ENCODE measurements around the gene F2R.

The F2R gene

GRCh38 chr5:76670508-76670907 lies 45.4 kb upstream of the F2R start:
- ATAC-seq: no peak
- no peak for TF ChIP-seq ESRRG (CRISPR knock-in tag; IDR thresholded peaks at IDR 0.05)
- TF ChIP-seq OSR1 (CRISPR knock-in tag; IDR thresholded peaks at IDR 0.05): no peak
- TF ChIP-seq CREB5 (CRISPR knock-in tag; IDR thresholded peaks at IDR 0.05; ENCODE audit: low read depth): no peak
- no peak for TF ChIP-seq ZNF565 (CRISPR knock-in tag; conservative IDR thresholded peaks at IDR 0.05; ENCODE audit: low read depth)
- TF ChIP-seq GLIS3 (CRISPR knock-in tag; IDR thresholded peaks at IDR 0.05): no peak

DNA sequence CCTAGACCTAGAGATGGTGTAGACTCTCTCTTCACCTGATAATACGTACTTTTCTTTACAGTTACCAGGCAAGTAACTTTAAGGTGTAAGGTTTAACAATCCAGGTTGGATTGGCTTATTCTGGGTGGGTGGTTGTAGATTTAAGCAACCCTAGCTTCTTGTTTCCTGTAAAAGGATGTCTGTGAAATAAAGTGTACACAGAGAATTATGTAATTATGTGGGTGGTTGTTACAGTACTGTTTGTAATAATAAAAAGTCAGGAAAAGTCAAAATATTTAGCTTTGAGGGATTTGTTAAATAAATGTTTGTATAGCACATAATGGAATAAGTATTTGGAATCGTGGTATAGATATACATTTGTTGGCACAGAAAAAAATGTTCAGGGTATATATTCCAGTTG lies 43.7 kb upstream of the F2R start:
- ATAC-seq: no peak
- TF ChIP-seq ZNF565 (CRISPR knock-in tag; conservative IDR thresholded peaks at IDR 0.05; ENCODE audit: low read depth) (no peak), BACH2 (CRISPR knock-in tag; IDR thresholded peaks at IDR 0.05; ENCODE audit: borderline replicate concordance) (no peak), CSDC2 (CRISPR knock-in tag; IDR thresholded peaks at IDR 0.05) (no peak), ZNF8 (CRISPR knock-in tag; IDR thresholded peaks at IDR 0.05) (no peak), TOX (CRISPR knock-in tag; IDR thresholded peaks at IDR 0.05; ENCODE audit: borderline replicate concordance) (no peak), PPARA (CRISPR knock-in tag; IDR thresholded peaks at IDR 0.05; ENCODE audit: borderline replicate concordance) (no peak), ZC3H10 (CRISPR knock-in tag; IDR thresholded peaks at IDR 0.05) (no peak), OSR1 (CRISPR knock-in tag; IDR thresholded peaks at IDR 0.05) (no peak), ZNF70 (CRISPR knock-in tag; IDR thresholded peaks at IDR 0.05) (no peak), RARB (CRISPR knock-in tag; IDR thresholded peaks at IDR 0.05) (no peak), SNAI2 (CRISPR knock-in tag; IDR thresholded peaks at IDR 0.05) (no peak)
- TF ChIP-seq, protein P1, sequence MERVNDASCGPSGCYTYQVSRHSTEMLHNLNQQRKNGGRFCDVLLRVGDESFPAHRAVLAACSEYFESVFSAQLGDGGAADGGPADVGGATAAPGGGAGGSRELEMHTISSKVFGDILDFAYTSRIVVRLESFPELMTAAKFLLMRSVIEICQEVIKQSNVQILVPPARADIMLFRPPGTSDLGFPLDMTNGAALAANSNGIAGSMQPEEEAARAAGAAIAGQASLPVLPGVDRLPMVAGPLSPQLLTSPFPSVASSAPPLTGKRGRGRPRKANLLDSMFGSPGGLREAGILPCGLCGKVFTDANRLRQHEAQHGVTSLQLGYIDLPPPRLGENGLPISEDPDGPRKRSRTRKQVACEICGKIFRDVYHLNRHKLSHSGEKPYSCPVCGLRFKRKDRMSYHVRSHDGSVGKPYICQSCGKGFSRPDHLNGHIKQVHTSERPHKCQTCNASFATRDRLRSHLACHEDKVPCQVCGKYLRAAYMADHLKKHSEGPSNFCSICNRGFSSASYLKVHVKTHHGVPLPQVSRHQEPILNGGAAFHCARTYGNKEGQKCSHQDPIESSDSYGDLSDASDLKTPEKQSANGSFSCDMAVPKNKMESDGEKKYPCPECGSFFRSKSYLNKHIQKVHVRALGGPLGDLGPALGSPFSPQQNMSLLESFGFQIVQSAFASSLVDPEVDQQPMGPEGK (CRISPR knock-in tag; IDR thresholded peaks at IDR 0.05; ENCODE audit: borderline replicate concordance): no peak

- TF ChIP-seq ARNTL (CRISPR knock-in tag; IDR thresholded peaks at IDR 0.05; ENCODE audit: borderline replicate concordance, low read depth) (no peak), TSHZ2 (CRISPR knock-in tag; IDR thresholded peaks at IDR 0.05) (no peak), OSR1 (CRISPR knock-in tag; IDR thresholded peaks at IDR 0.05) (no peak), TCF4 (CRISPR knock-in tag; IDR thresholded peaks at IDR 0.05; ENCODE audit: borderline replicate concordance) (no peak), CSRNP3 (CRISPR knock-in tag; IDR thresholded peaks at IDR 0.05) (no peak), ZFP3 (CRISPR knock-in tag; IDR thresholded peaks at IDR 0.05) (no peak), PPARA (CRISPR knock-in tag; IDR thresholded peaks at IDR 0.05; ENCODE audit: borderline replicate concordance) (no peak), ZNF565 (CRISPR knock-in tag; conservative IDR thresholded peaks at IDR 0.05; ENCODE audit: low read depth) (no peak), ISL1 (CRISPR knock-in tag; IDR thresholded peaks at IDR 0.05) (no peak), ZC3H10 (CRISPR knock-in tag; IDR thresholded peaks at IDR 0.05) (no peak)
- ATAC-seq: no peak
Measured at GRCh38 chr5:76673125-76673524, 42.8 kb upstream of the F2R start.

GRCh38 chr5:76674330-76675066 lies 41.4 kb upstream of the F2R start:
- TF ChIP-seq ZNF565 (CRISPR knock-in tag; conservative IDR thresholded peaks at IDR 0.05; ENCODE audit: low read depth) (no peak), GLIS3 (CRISPR knock-in tag; IDR thresholded peaks at IDR 0.05) (no peak), ARNTL (CRISPR knock-in tag; IDR thresholded peaks at IDR 0.05; ENCODE audit: borderline replicate concordance, low read depth) (no peak), ISL1 (CRISPR knock-in tag; IDR thresholded peaks at IDR 0.05) (no peak), CSDC2 (CRISPR knock-in tag; IDR thresholded peaks at IDR 0.05) (no peak), TSHZ2 (CRISPR knock-in tag; IDR thresholded peaks at IDR 0.05) (no peak), PPARA (CRISPR knock-in tag; IDR thresholded peaks at IDR 0.05; ENCODE audit: borderline replicate concordance) (no peak), CREB5 (CRISPR knock-in tag; IDR thresholded peaks at IDR 0.05; ENCODE audit: low read depth) (no peak), ZFP30 (CRISPR knock-in tag; IDR thresholded peaks at IDR 0.05) (no peak)
- ATAC-seq: no peak; the same call in 2 of the 3 replicates

Measured in SK-N-SH treated with all-trans-retinoic acid at 6 μM for 48 hours (cell line).